H7 (cell line): ENCODE results near the gene PSKH1. TPM values are rescaled to one million over a fixed set of nuclear protein-coding genes. Genes with fewer than 3 reads are reported as not detected.

Experiments
- DNase-seq: peaks from one replicate; pipeline ENCODE4 v3.0.0; 2012
- H3K27me3 ChIP-seq: 2 replicates; pipeline ENCODE4 v1.6.0; 2011; ENCODE audit warnings: mild to moderate bottlenecking, low read length; ENCODE audit not compliant: control insufficient read depth, insufficient read depth
- H3K36me3 ChIP-seq: replicated peaks from 2 replicates; pipeline ENCODE4 v1.5.1; 2011; ENCODE audit warnings: low read length; ENCODE audit not compliant: control insufficient read depth, insufficient read depth
- H3K4me3 ChIP-seq: 2 replicates; pipeline ENCODE4 v1.5.1; 2011; ENCODE audit warnings: low read depth, mild to moderate bottlenecking, control low read depth, low read length, moderate library complexity; ENCODE audit not compliant: insufficient read depth
- total RNA-seq: library from RNA; depleted of rRNA; stranded (reverse); fragments of >200 nt; shearing (Covaris generic); gene quantifications from 2 replicates; pipeline ENCODE4 v1.2.3, GENCODE V29; 2014

PSKH1 gene
- total RNA-seq, 1 experiment from 2014 or later: 18.8 TPM

- no peak for DNase-seq
- H3K36me3 ChIP-seq: peaks cover 49% of the 10 kb centered on the region
- no peak overlapping the region for H3K4me3 ChIP-seq
- no peaks in the 10 kb centered on the region for H3K27me3 ChIP-seq
These were observed 16.0 kb upstream of the PSKH1 start for GRCh38 chr16:67877064-67877463.

- Histone ChIP-seq H3K4me3 (no peak overlapping the region), H3K27me3 (no peaks in the 10 kb centered on the region), H3K36me3 (peaks cover 58% of the 10 kb centered on the region)
- no peak for DNase-seq
These were observed 14.8 kb upstream of the PSKH1 start for GRCh38 chr16:67878232-67878631.

- Histone ChIP-seq H3K27me3 (no peaks in the 10 kb centered on the region), H3K36me3 (peaks cover 62% of the 10 kb centered on the region), H3K4me3 (no peak overlapping the region)
- DNase-seq: no peak
These were observed 14.2 kb upstream of the PSKH1 start for GRCh38 chr16:67878846-67879245.

- peak; percentile 26 for DNase-seq
- Histone ChIP-seq H3K4me3 (no peak overlapping the region), H3K27me3 (no peaks in the 10 kb centered on the region), H3K36me3 (peaks cover 62% of the 10 kb centered on the region)
These were observed 13.6 kb upstream of the PSKH1 start for GRCh38 chr16:67879462-67879861.

- Histone ChIP-seq H3K4me3 (no peak overlapping the region), H3K27me3 (no peaks in the 10 kb centered on the region), H3K36me3 (peaks cover 62% of the 10 kb centered on the region)
- DNase-seq: peak; percentile 25
These were observed 13.1 kb upstream of the PSKH1 start for GRCh38 chr16:67879936-67880335.

- Histone ChIP-seq H3K4me3 (no peak overlapping the region), H3K36me3 (peaks cover 62% of the 10 kb centered on the region)
- peak; percentile 33 for DNase-seq
These were observed 12.5 kb upstream of the PSKH1 start for GRCh38 chr16:67880584-67880983.

GRCh38 chr16:67881621-67882161 lies 11.4 kb upstream of the PSKH1 start:
- Histone ChIP-seq H3K4me3 (no peak overlapping the region), H3K27me3 (no peaks in the 10 kb centered on the region), H3K36me3 (peaks cover 56% of the 10 kb centered on the region)
- peak; percentile 26 for DNase-seq

More at GRCh38 chr16:67880584-67880983, 12.5 kb upstream of the PSKH1 start:
- H3K27me3 ChIP-seq: no peaks in the 10 kb centered on the region

- Histone ChIP-seq H3K36me3 (peaks cover 49% of the 10 kb centered on the region), H3K27me3 (no peaks in the 10 kb centered on the region), H3K4me3 (no peak overlapping the region)
- peak; percentile 30 for DNase-seq
These were observed 10.5 kb upstream of the PSKH1 start for GRCh38 chr16:67882374-67883145.

- H3K36me3 ChIP-seq: peaks cover 43% of the 10 kb centered on the region
- peak; percentile 32 for DNase-seq
These were observed 9.7 kb upstream of the PSKH1 start for GRCh38 chr16:67883146-67883871.

GRCh38 chr16:67883872-67884261 lies 9.2 kb upstream of the PSKH1 start:
- peak; percentile 97 for DNase-seq
- H3K27me3 ChIP-seq: no peaks in the 10 kb centered on the region
- no peak overlapping the region for H3K4me3 ChIP-seq
- H3K36me3 ChIP-seq: peaks cover 39% of the 10 kb centered on the region

More at GRCh38 chr16:67883146-67883871, 9.7 kb upstream of the PSKH1 start:
- H3K27me3 ChIP-seq: no peaks in the 10 kb centered on the region
- H3K4me3 ChIP-seq: no peak overlapping the region

- peak; percentile 99 for DNase-seq
- Histone ChIP-seq H3K4me3 (peak within 1 kb of the TSS; percentile 12; the same call in 1 of the 2 replicates), H3K27me3 (no peaks in the 10 kb centered on the region), H3K36me3 (peaks cover 32% of the 10 kb centered on the region)
These were observed 8.4 kb upstream of the PSKH1 start, which contains the start of gene NRN1L for GRCh38 chr16:67884684-67885083. TSS of gene NRN1L (plus strand) at chr16:67884885. CDS start at chr16:67884904, 19 bp downstream.

GRCh38 chr16:67885545-67885944 lies 7.5 kb upstream of the PSKH1 start:
- DNase-seq: peak; percentile 77
- Histone ChIP-seq H3K27me3 (no peaks in the 10 kb centered on the region), H3K36me3 (peaks cover 26% of the 10 kb centered on the region), H3K4me3 (no peak overlapping the region)

GRCh38 chr16:67885976-67886375 lies 7.1 kb upstream of the PSKH1 start:
- H3K4me3 ChIP-seq: no peak overlapping the region
- peaks cover 23% of the 10 kb centered on the region for H3K36me3 ChIP-seq
- H3K27me3 ChIP-seq: no peaks in the 10 kb centered on the region
- DNase-seq: peak; percentile 53

GRCh38 chr16:67886387-67886786 lies 6.7 kb upstream of the PSKH1 start:
- peak; percentile 64 for DNase-seq
- H3K4me3 ChIP-seq: no peak overlapping the region
- H3K36me3 ChIP-seq: peaks cover 19% of the 10 kb centered on the region
- H3K27me3 ChIP-seq: no peaks in the 10 kb centered on the region

GRCh38 chr16:67888331-67888730 lies 4.7 kb upstream of the PSKH1 start:
- H3K36me3 ChIP-seq: peaks cover 2% of the 10 kb centered on the region; the same call in 1 of the 2 replicates
- no peaks in the 10 kb centered on the region for H3K27me3 ChIP-seq
- DNase-seq: no peak
- H3K4me3 ChIP-seq: no peak overlapping the region
